D341Med (cell line): ENCODE measurements around the gene S100P.
"Not testable (repeated sequence)": the region's sequence is repeated elsewhere in the genome, so short reads cannot be mapped to it uniquely, and the experiment has no call there.

ENCODE experiments used
- DNase-seq: peaks from one replicate; pipeline ENCODE4 v3.0.0; 2012; ENCODE audit warnings: low spot score

S100P gene

GRCh38 chr4:6724421-6725111 lies 30.9 kb downstream of the S100P start:
- no peak for DNase-seq

GRCh38 chr4:6725427-6725961 lies 31.8 kb downstream of the S100P start:
- not testable (repeated sequence) for DNase-seq

- DNase-seq: no peak
Measured at GRCh38 chr4:6727081-6727942, 33.6 kb downstream of the S100P start.

- no peak for DNase-seq
Measured at GRCh38 chr4:6727943-6728250, 34.2 kb downstream of the S100P start.

- DNase-seq: no peak
Measured at GRCh38 chr4:6728320-6729029, 34.8 kb downstream of the S100P start.

GRCh38 chr4:6730603-6731317 lies 37.1 kb downstream of the S100P start:
- DNase-seq: no peak

- no peak for DNase-seq
Measured at GRCh38 chr4:6731318-6731675, 37.6 kb downstream of the S100P start.

- no peak for DNase-seq
Measured at GRCh38 chr4:6731780-6732179, 38.1 kb downstream of the S100P start.

- DNase-seq: no peak
Measured at GRCh38 chr4:6732441-6733357, 39.0 kb downstream of the S100P start.

- DNase-seq: no peak
Measured at GRCh38 chr4:6733358-6734164, 39.9 kb downstream of the S100P start.

GRCh38 chr4:6734165-6734786 lies 40.6 kb downstream of the S100P start:
- DNase-seq: no peak

- no peak for DNase-seq
Measured at GRCh38 chr4:6739920-6740319, 46.2 kb downstream of the S100P start.

- peak; percentile 9 for DNase-seq
Measured at GRCh38 chr4:6740347-6740746, 46.7 kb downstream of the S100P start.

GRCh38 chr4:6742507-6742906 lies 48.8 kb downstream of the S100P start:
- no peak for DNase-seq

GRCh38 chr4:6742989-6743388 lies 49.3 kb downstream of the S100P start:
- peak; percentile 15 for DNase-seq
